ENCODE data around the gene PRKN. TPM values are rescaled to one million over a fixed set of nuclear protein-coding genes. Genes with fewer than 3 reads are reported as not detected.

The PRKN gene
- total and polyA plus RNA-seq, 9 of the 15 experiments (the other 6 are each of a cell fraction or from before 2014, with no cell fraction given) = 0.03 to 0.96 (median 0.15) TPM; not detected in 2

- no peak for TF ChIP-seq RERE (CRISPR knock-in tag; IDR thresholded peaks at IDR 0.05; ENCODE audit: borderline replicate concordance)
- TF ChIP-seq RBM25 (IDR thresholded peaks at IDR 0.05; ENCODE audit: low read depth, low read length, severe bottlenecking) = no peak
- no peak for TF ChIP-seq BDP1 (IDR thresholded peaks at IDR 0.05; ENCODE audit: insufficient read depth, insufficient read length)
- no peak for TF ChIP-seq CTCF (IDR thresholded peaks at IDR 0.05 in 2 of 3, conservative IDR thresholded peaks at IDR 0.05 in 1 of 3; ENCODE audit: insufficient read depth in 2 of 3, low read depth in 1 of 3, low read length in 3 of 3)
- no peak for TF ChIP-seq PRDM10 (IDR thresholded peaks at IDR 0.05; ENCODE audit: partially characterized antibody)
These were observed 527.5 kb downstream of the PRKN start (continued) for GRCh38 chr6:162200041-162200440.
